GM21360 (cell line): ENCODE results near the gene FOXO6.

Experiments
- ATAC-seq: cut with Tn5 transposase; IDR thresholded peaks from one replicate; pipeline ENCODE4 v1.9.1; 2021; ENCODE audit warnings: mild to moderate bottlenecking, moderate library complexity; ENCODE audit not compliant: unreplicated experiment

The FOXO6 gene

GRCh38 chr1:41423511-41424191, 62.4 kb downstream of the FOXO6 start:
- ATAC-seq, result no peak

GRCh38 chr1:41424581-41425118, 63.4 kb downstream of the FOXO6 start:
- no peak for ATAC-seq

- no peak for ATAC-seq
These were observed 64.1 kb downstream of the FOXO6 start for GRCh38 chr1:41425369-41425768.

- no peak for ATAC-seq
These were observed 65.1 kb downstream of the FOXO6 start for GRCh38 chr1:41426201-41426890.

- no peak for ATAC-seq
These were observed 66.1 kb downstream of the FOXO6 start for GRCh38 chr1:41427122-41427913.

- ATAC-seq, result no peak
These were observed 66.9 kb downstream of the FOXO6 start for GRCh38 chr1:41427916-41428737.

- ATAC-seq, result no peak
These were observed 67.8 kb downstream of the FOXO6 start for GRCh38 chr1:41428738-41429640.

GRCh38 chr1:41429641-41430035, 68.4 kb downstream of the FOXO6 start:
- no peak for ATAC-seq

- no peak for ATAC-seq
These were observed 68.8 kb downstream of the FOXO6 start for GRCh38 chr1:41430069-41430468.

GRCh38 chr1:41430582-41430981, 69.3 kb downstream of the FOXO6 start:
- ATAC-seq, result no peak

- ATAC-seq, result no peak
These were observed 70.5 kb downstream of the FOXO6 start for GRCh38 chr1:41431490-41432350.
